ENCODE measurements around the gene KIAA0753.

DNA sequence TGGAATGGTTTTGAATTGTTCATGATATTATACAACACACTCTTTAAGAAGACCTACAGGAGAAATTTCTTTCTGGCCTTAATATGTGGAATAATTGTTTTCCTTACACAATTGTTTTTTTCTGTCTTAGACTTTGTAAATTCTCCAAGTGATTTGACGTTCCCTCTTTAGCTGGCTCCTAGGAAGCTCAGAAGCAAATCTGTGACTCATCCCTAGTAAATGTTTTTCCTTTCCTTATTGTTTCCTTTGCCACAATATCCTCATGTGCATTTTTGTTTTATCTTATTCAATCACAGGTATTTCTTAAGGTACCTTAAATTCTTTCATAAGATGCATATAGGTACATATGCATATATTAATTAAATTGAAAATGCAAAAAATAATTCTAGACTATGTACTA lies 13.5 kb downstream of the KIAA0753 start:
- TF ChIP-seq, protein P1, sequence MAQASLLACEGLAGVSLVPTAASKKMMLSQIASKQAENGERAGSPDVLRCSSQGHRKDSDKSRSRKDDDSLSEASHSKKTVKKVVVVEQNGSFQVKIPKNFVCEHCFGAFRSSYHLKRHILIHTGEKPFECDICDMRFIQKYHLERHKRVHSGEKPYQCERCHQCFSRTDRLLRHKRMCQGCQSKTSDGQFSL (CRISPR knock-in tag; IDR thresholded peaks at IDR 0.05), result no peak
- TF ChIP-seq, protein P1 (tag; IDR thresholded peaks at IDR 0.05), result no peak
- TF ChIP-seq ZNF785 (CRISPR knock-in tag; IDR thresholded peaks at IDR 0.05) (no peak), FOXM1 (IDR thresholded peaks at IDR 0.05; ENCODE audit: low read depth) (no peak), FOXM1 (CRISPR knock-in tag; IDR thresholded peaks at IDR 0.05; ENCODE audit: low read depth) (no peak), GTF2F1 (IDR thresholded peaks at IDR 0.05; ENCODE audit: low read depth, low read length) (no peak), ZNF76 (CRISPR knock-in tag; IDR thresholded peaks at IDR 0.05; ENCODE audit: borderline replicate concordance) (no peak)
- TF ChIP-seq, protein P2, sequence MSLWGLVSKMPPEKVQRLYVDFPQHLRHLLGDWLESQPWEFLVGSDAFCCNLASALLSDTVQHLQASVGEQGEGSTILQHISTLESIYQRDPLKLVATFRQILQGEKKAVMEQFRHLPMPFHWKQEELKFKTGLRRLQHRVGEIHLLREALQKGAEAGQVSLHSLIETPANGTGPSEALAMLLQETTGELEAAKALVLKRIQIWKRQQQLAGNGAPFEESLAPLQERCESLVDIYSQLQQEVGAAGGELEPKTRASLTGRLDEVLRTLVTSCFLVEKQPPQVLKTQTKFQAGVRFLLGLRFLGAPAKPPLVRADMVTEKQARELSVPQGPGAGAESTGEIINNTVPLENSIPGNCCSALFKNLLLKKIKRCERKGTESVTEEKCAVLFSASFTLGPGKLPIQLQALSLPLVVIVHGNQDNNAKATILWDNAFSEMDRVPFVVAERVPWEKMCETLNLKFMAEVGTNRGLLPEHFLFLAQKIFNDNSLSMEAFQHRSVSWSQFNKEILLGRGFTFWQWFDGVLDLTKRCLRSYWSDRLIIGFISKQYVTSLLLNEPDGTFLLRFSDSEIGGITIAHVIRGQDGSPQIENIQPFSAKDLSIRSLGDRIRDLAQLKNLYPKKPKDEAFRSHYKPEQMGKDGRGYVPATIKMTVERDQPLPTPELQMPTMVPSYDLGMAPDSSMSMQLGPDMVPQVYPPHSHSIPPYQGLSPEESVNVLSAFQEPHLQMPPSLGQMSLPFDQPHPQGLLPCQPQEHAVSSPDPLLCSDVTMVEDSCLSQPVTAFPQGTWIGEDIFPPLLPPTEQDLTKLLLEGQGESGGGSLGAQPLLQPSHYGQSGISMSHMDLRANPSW (CRISPR knock-in tag; IDR thresholded peaks at IDR 0.05), result no peak

Measured in K562 (cell line).